GM12878 (cell line): ENCODE data around the gene DIP2A. TPM values are rescaled to one million over a fixed set of nuclear protein-coding genes. Genes with fewer than 3 reads are reported as not detected.

ENCODE experiments used
- ATAC-seq: fragments of 200-7000 bp; cut with Tn5 transposase; 3 replicates; pipeline ENCODE4 v1.9.1; 2020; ENCODE audit warnings: mild to moderate bottlenecking, moderate library complexity
- BruUV-seq: library from RNA; stranded (reverse); fragments of 400-500 nt; replicated peaks from 2 replicates; lab custom pipeline; 2021; lab: Mats Ljungman, UMichigan
- CTCF ChIA-PET: fragments of 300-600 bp; sonication (Branson Sonifier 250); formaldehyde crosslinking; extraction: SDS; loops from one replicate; lab custom pipeline; 2021; ENCODE audit warnings: inconsistent platforms; lab: Yijun Ruan, JAX
- POLR2A ChIA-PET: fragments of 350-600 bp; formaldehyde crosslinking; extraction: SDS; loops from one replicate; lab custom pipeline; 2021; ENCODE audit warnings: inconsistent platforms; lab: Charles Lee
- RAD21 ChIA-PET: fragments of 300-600 bp; sonication (Branson Sonifier 250); formaldehyde crosslinking; loops from one replicate; lab custom pipeline; 2023; ENCODE audit warnings: antibody characterized with exemption; ENCODE audit not compliant: unreplicated experiment; lab: Charles Lee
- SMC1A ChIA-PET: fragments of 300-600 bp; sonication (Branson Sonifier 250); formaldehyde crosslinking; loops from one replicate; lab custom pipeline; 2023; ENCODE audit not compliant: unreplicated experiment, uncharacterized antibody; lab: Charles Lee
- DNase-seq: peaks from one replicate; pipeline ENCODE4 v3.0.0-alpha.2; 2011; ENCODE audit warnings: low read depth, low spot score
- FAIRE-seq: peaks from 3 replicates; lab custom pipeline; 2011; peaks lifted over from hg19 to GRCh38; lab: Jason Lieb, UNC
- H2AFZ ChIP-seq: 2 replicates; pipeline ENCODE4 v1.6.0; 2011; ENCODE audit warnings: low read depth, low read length, control low read depth; ENCODE audit not compliant: control insufficient read depth
- H3K27ac ChIP-seq: 2 replicates; pipeline ENCODE4 v1.5.1; 2011; ENCODE audit warnings: control low read depth; ENCODE audit not compliant: control insufficient read depth, insufficient read depth
- H3K27me3 ChIP-seq, 2 experiments: replicated peaks in 1 of 2; 2 replicates each; pipeline versions ENCODE4 v1.6.0 to v1.6.1; 2011; ENCODE audit warnings: low read length in 1 of 2; ENCODE audit not compliant: control insufficient read depth in 2 of 2, insufficient read depth in 2 of 2
- H3K36me3 ChIP-seq, 2 experiments: 2 replicates each; pipeline ENCODE4 v1.5.1; 2011; ENCODE audit warnings: low read length in 1 of 2; ENCODE audit not compliant: control insufficient read depth in 2 of 2, insufficient read depth in 2 of 2
- H3K4me1 ChIP-seq: 2 replicates; pipeline ENCODE4 v1.6.1; 2011; ENCODE audit warnings: mild to moderate bottlenecking, low read length, moderate library complexity, mixed read lengths; ENCODE audit not compliant: control insufficient read depth, insufficient read depth
- H3K4me2 ChIP-seq: 2 replicates; pipeline ENCODE4 v1.6.0; 2011; ENCODE audit warnings: control low read depth; ENCODE audit not compliant: control insufficient read depth, insufficient read depth
- H3K4me3 ChIP-seq: fragments of 200-600 bp; sonication (generic); 2 replicates; pipeline ENCODE4 v1.5.1; 2016
- H3K79me2 ChIP-seq: 2 replicates; pipeline ENCODE4 v1.6.0; 2011; ENCODE audit warnings: low read length; ENCODE audit not compliant: control insufficient read depth, insufficient read depth
- H3K9ac ChIP-seq: 2 replicates; pipeline ENCODE4 v1.8.0; 2011; ENCODE audit warnings: low read length, control low read depth, mixed read lengths; ENCODE audit not compliant: control insufficient read depth, insufficient read depth
- H3K9me3 ChIP-seq: replicated peaks from 3 replicates; pipeline ENCODE4 v1.5.1; 2011; ENCODE audit warnings: mild to moderate bottlenecking, low read length; ENCODE audit not compliant: control insufficient read depth, insufficient read depth
- H4K20me1 ChIP-seq: 2 replicates; pipeline ENCODE4 v1.6.0; 2011; ENCODE audit not compliant: control insufficient read depth, insufficient read depth
- ASH2L ChIP-seq: fragments of 300-600, 200-600 bp; sonication (generic); IDR thresholded peaks from 2 replicates; pipeline ENCODE4 v1.6.1; 2017; ENCODE audit warnings: low read depth, mild to moderate bottlenecking, borderline replicate concordance
- DPF2 ChIP-seq: fragments of 450-650 bp; IDR thresholded peaks from 2 replicates; pipeline ENCODE4 v1.6.1; 2017; ENCODE audit warnings: mild to moderate bottlenecking
- EP300 ChIP-seq, 2 experiments: fragments of 150-350 bp in 1 of 2; IDR thresholded peaks; 2 replicates each; pipeline ENCODE4 v1.6.1; 2011 to 2012; ENCODE audit warnings: low read depth in 2 of 2, low read length in 2 of 2, borderline replicate concordance in 1 of 2, improper control_type of control experiment in 1 of 2, inconsistent platforms in 1 of 2; ENCODE audit not compliant: control insufficient read depth in 1 of 2
- MXI1 ChIP-seq: fragments of 150-350 bp; IDR thresholded peaks from 2 replicates; pipeline ENCODE4 v1.6.1; 2011; ENCODE audit warnings: low read depth, mild to moderate bottlenecking, inconsistent platforms, low read length, improper control_type of control experiment
- NFXL1 ChIP-seq: fragments of 450-650 bp; IDR thresholded peaks from 2 replicates; pipeline ENCODE4 v1.6.1; 2017; ENCODE audit warnings: antibody characterized with exemption, mild to moderate bottlenecking, borderline replicate concordance
- NR2C2 ChIP-seq: IDR thresholded peaks from 2 replicates; pipeline ENCODE4 v1.6.1; 2011; ENCODE audit warnings: borderline replicate concordance, low read depth; ENCODE audit not compliant: control insufficient read depth, insufficient read length
- RCOR1 ChIP-seq: conservative IDR thresholded peaks from 2 replicates; pipeline ENCODE4 v1.6.1; 2012; ENCODE audit warnings: low read depth, low read length, improper control_type of control experiment
- STAT1 ChIP-seq: fragments of 450-650 bp; conservative IDR thresholded peaks from 2 replicates; pipeline ENCODE4 v1.6.1; 2014; ENCODE audit warnings: antibody characterized with exemption, mild to moderate bottlenecking
- USF2 ChIP-seq: IDR thresholded peaks from 2 replicates; pipeline ENCODE4 v1.6.1; 2011; ENCODE audit warnings: low read depth, low read length, improper control_type of control experiment, borderline replicate concordance
- ZNF592 ChIP-seq: fragments of 450-650 bp; IDR thresholded peaks from 2 replicates; pipeline ENCODE4 v1.6.1; 2017; ENCODE audit warnings: mild to moderate bottlenecking, moderate library complexity
- ZSCAN29 ChIP-seq: fragments of 450-650 bp; IDR thresholded peaks from 2 replicates; pipeline ENCODE4 v1.6.1; 2017; ENCODE audit warnings: mild to moderate bottlenecking, moderate library complexity
- WGBS: methylation state at CpG from one replicate; pipeline ENCODE4 v1.1.6; 2016; ENCODE audit warnings: low lambda C conversion rate; ENCODE audit not compliant: insufficient replicate concordance, insufficient coverage; ENCODE audit errors: missing lambda C conversion rate; 5-methylcytosine and 5-hydroxymethylcytosine counted together
- in situ Hi-C: fragments of 300-500 bp; cut with MboI; formaldehyde crosslinking; loops from 9 replicates; pipeline ENCODE4 v1.14.3; 2018; ENCODE audit warnings: mixed read lengths
- intact Hi-C: fragments of 100-400 bp; cut with micrococcal nuclease; formaldehyde crosslinking; loops from one replicate; pipeline ENCODE4 v1.14.2; 2022; ENCODE audit not compliant: unreplicated experiment
- polyA plus RNA-seq, 11 experiments: library from polyadenylated mRNA; depleted of rRNA in 4 of 11; unstranded in 6 of 11; stranded (reverse) in 5 of 11; fragments of >200 nt; fragmentation: Nextera tagmentation in 4 of 11; fragmentation: Illumina TruSeq in 1 of 11; extraction: Ambion mirVana in 4 of 11; extraction: Trizol in 1 of 11; gene quantifications; 1 replicate in 1 of 11; 2 replicates in 10 of 11; pipeline versions ENCODE4 v1.2.1 to v1.2.3, GENCODE V29; 2011 to 2016; ENCODE audit warnings: inconsistent platforms in 2 of 11, missing spikeins in 2 of 11, low read depth in 1 of 11
- total RNA-seq, 4 experiments: library from RNA; depleted of rRNA in 3 of 4; stranded (reverse); fragments of >200 nt in 3 of 4; fragmentation: Illumina TruSeq in 1 of 4; extraction: Trizol in 1 of 4; gene quantifications; 2 replicates each; pipeline versions ENCODE4 v1.2.1 to v1.2.3, GENCODE V29; 2013 to 2021
- TF ChIP-seq, protein P1 (sequence below): fragments of 450-650 bp; formaldehyde crosslinking; IDR thresholded peaks from 2 replicates; pipeline ENCODE4 v1.5.0; 2022; ENCODE audit warnings: mild to moderate bottlenecking, missing genetic modification characterization
- TF ChIP-seq, protein P2 (sequence below): fragments of 450-650 bp; IDR thresholded peaks from 2 replicates; pipeline ENCODE4 v1.6.1; 2016; ENCODE audit warnings: mild to moderate bottlenecking

DIP2A gene
- total and polyA plus RNA-seq, 10 of the 15 experiments (the other 5 are each of a cell fraction or from before 2014, with no cell fraction given) = 1.7 to 25.5 (median 12.2) TPM

- TF ChIP-seq ZNF592 = no peak
Measured at GRCh38 chr21:46569081-46569480, 110.4 kb downstream of the DIP2A start (continued).

- no peak overlapping the region for H3K4me2 ChIP-seq
- ChIA-PET SMC1A (no interaction called here), POLR2A (interaction anchor here (1.0 kb wide), 1 partner anchor 9 kb away, joined by 3 read pairs; no protein-coding TSS in a partner anchor), CTCF (no interaction called here), RAD21 (no interaction called here)
- intact Hi-C loops (no loop called here), in situ Hi-C loops (no loop called here)
- no peak overlapping the region for H3K9ac ChIP-seq
- BruUV-seq = no TSS peak
- H3K4me3 ChIP-seq = no peak overlapping the region
- no peak overlapping the region for H3K27ac ChIP-seq
- no peaks in the 10 kb centered on the region for H3K27me3 ChIP-seq
- ATAC-seq (no peak), DNase-seq (no peak), FAIRE-seq (no peak)
- peaks cover 2 to 18% of the 10 kb centered on the region in 2 experiments for H3K36me3 ChIP-seq
- WGBS = 68% methylated on average over 2 of the region's 2 CpGs
- H3K79me2 ChIP-seq = no peaks in the 10 kb centered on the region
- H4K20me1 ChIP-seq = no peaks in the 10 kb centered on the region
- no peak overlapping the region for H2AFZ ChIP-seq
- H3K4me1 ChIP-seq = no peaks in the 10 kb centered on the region
- peaks cover 8% of the 10 kb centered on the region; the same call in 2 of the 3 replicates for H3K9me3 ChIP-seq
- TF ChIP-seq ASH2L (no peak), MXI1 (no peak), EP300 (IDR thresholded peaks at IDR 0.05; ENCODE audit: borderline replicate concordance in 1 of 2, control insufficient read depth in 1 of 2, low read depth in 2 of 2, low read length in 2 of 2) (no peak), NR2C2 (no peak), NFXL1 (no peak), DPF2 (no peak), USF2 (no peak), STAT1 (no peak), ZSCAN29 (no peak), RCOR1 (no peak)
- TF ChIP-seq, protein P1, sequence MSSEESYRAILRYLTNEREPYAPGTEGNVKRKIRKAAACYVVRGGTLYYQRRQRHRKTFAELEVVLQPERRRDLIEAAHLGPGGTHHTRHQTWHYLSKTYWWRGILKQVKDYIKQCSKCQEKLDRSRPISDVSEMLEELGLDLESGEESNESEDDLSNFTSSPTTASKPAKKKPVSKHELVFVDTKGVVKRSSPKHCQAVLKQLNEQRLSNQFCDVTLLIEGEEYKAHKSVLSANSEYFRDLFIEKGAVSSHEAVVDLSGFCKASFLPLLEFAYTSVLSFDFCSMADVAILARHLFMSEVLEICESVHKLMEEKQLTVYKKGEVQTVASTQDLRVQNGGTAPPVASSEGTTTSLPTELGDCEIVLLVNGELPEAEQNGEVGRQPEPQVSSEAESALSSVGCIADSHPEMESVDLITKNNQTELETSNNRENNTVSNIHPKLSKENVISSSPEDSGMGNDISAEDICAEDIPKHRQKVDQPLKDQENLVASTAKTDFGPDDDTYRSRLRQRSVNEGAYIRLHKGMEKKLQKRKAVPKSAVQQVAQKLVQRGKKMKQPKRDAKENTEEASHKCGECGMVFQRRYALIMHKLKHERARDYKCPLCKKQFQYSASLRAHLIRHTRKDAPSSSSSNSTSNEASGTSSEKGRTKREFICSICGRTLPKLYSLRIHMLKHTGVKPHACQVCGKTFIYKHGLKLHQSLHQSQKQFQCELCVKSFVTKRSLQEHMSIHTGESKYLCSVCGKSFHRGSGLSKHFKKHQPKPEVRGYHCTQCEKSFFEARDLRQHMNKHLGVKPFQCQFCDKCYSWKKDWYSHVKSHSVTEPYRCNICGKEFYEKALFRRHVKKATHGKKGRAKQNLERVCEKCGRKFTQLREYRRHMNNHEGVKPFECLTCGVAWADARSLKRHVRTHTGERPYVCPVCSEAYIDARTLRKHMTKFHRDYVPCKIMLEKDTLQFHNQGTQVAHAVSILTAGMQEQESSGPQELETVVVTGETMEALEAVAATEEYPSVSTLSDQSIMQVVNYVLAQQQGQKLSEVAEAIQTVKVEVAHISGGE (CRISPR knock-in tag) = no peak
- TF ChIP-seq, protein P2, sequence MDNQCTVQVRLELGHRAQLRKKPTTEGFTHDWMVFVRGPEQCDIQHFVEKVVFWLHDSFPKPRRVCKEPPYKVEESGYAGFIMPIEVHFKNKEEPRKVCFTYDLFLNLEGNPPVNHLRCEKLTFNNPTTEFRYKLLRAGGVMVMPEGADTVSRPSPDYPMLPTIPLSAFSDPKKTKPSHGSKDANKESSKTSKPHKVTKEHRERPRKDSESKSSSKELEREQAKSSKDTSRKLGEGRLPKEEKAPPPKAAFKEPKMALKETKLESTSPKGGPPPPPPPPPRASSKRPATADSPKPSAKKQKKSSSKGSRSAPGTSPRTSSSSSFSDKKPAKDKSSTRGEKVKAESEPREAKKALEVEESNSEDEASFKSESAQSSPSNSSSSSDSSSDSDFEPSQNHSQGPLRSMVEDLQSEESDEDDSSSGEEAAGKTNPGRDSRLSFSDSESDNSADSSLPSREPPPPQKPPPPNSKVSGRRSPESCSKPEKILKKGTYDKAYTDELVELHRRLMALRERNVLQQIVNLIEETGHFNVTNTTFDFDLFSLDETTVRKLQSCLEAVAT = no peak
Measured at GRCh38 chr21:46570119-46570518, 111.4 kb downstream of the DIP2A start.
